GM18517 (cell line): ENCODE results near the gene KCTD2.

Experiments
- ATAC-seq: cut with Tn5 transposase; IDR thresholded peaks from one replicate; pipeline ENCODE4 v1.9.1; 2021; ENCODE audit warnings: mild to moderate bottlenecking, moderate library complexity; ENCODE audit not compliant: unreplicated experiment

KCTD2 gene

DNA sequence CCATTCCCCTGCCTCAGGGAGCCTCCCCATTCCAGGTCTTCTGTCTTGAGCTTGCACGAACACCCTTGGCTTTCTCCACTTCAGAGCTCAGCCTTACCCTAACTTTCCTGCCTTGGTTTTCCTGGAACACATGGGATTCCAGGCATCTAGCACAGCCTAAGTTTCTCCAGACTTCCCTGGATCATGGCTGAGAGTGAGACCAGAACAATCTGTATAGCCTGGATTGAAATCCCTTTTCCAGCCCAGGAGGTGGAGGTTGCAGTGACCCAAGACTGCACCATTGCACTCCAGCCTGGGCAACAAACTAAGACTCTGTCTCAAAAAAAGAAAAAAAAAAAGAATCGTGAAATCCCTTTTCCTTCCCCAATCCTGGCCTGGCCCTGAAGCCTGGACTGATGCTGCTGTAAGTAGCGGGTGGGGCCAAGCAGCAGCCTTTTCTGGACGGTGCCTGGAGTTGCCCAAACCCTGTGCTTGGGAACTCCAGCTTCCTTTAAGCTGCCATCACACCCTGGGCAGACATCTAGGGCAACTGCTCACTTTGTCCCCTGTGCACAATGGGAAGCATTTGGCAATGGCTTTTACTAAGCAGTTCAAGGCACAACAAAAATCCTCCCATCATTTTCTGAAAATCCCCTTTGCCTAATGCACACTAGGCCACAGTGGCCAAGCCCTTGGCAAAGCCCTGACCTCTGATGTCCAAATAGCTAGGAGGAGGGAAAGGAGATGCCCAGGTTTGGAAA, 28.7 kb downstream of the KCTD2 start:
- ATAC-seq = no peak

DNA sequence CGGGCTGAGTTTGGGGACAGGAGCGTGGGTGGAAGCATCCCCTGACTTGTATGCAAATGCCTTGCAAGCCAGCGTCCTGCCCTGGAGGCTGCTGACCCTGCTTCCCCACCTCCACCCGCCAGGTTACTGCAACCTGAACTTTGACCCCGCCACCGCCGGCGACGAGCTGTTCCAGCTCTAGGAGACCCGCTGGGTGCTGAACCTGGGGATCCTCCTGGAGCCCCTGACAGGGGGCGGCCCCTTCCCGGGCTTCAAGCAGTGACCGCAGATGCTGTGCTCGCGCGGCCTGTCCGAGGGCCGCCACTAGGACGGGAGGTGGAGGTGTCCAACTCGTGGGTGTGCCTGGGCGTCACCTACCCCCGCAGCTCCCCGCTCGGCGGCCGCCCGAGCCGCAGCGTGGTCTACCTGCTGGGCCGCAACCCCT, 30.1 kb downstream of the KCTD2 start:
- no peak for ATAC-seq

DNA sequence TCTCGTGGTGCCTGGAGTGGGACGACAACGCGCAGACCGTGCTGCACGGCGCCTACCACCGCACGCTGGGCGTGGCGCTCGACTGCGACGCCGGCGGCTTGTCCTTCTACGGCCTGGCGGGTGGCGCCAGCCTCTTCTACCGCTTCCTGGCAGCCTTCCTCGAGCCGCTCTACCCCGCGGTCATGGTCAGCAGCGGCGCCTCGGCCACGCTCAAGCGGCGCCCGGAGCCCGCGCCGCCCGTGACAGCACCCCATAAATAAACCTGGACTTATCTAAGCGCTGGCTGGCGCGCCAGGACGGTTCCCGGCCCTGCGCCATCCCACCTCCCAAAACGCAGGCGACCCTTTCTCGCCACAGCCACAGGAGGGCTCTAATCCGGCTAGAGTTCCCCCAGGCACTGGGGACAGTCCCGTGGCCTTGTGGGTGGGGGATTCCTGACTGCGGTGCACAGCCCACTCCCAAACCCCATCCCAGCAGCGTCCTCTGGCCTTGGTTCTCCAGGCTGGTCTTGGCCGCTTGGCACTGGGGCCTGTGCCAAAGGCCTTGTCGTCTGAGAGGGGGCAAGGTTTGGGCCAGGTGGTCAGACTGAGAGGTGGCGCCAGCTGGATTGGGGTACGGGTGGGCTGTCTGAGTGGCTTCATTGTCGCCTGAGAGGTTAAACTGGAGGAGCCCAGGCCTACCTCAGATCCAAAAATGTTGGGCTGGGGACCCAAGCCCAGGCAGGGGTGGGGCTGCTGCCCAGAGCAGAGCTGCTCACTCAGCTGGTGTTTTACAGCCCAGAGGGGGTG, 30.7 kb downstream of the KCTD2 start:
- peak; percentile 43 for ATAC-seq

DNA sequence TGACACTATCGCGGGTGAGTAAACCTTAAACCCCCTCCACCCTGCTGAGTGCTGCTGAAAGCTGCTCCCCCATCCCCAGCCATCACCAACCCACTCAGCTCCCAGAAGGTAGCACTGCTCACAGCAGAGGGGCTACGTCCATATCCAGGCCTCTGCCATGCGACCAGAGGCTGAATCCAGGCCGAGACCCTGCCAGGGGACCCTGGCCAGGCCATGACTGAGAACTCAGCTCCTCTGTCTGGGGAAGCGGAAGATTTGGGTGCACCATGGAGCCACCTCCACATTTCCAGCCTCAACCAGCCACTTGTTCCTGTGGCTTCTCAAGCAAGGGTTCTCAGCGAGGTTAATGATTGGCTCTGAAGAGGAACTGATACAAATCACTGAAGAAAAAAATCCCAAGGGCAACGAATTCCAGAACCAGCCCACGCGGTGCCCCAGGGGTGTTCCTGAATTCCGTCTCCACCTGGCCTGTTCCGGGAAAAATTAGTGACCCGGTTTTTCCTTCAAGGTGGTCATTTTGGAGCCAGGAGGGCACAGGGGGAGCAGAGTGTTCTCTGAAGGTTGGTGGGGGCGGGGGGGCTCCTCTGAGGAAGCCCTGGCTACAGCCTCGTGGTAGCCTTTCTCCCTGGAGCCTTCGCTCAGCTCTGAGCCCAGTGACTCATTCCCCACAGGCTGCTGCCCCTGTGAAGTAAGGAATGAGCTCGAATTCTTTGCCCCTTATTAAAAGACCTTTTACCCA, 31.4 kb downstream of the KCTD2 start:
- ATAC-seq = peak; percentile 47

DNA sequence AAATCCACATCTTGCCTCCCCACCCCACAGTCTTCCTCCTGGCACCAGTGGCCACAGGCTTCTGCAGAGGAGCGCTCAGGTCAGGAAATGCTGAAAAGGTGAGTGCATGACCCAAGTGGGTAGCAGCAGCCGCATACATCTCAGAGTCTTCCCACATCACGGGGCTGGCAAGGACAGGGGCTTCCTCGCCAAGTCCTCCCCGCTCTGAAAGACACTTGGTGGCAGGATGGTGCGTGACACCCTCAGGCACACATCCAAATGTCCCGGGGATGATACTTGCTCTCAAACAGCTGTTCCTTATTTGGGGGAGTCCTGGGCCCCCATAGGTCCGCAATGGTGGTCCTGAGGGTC, 32.0 kb downstream of the KCTD2 start:
- ATAC-seq = no peak

DNA sequence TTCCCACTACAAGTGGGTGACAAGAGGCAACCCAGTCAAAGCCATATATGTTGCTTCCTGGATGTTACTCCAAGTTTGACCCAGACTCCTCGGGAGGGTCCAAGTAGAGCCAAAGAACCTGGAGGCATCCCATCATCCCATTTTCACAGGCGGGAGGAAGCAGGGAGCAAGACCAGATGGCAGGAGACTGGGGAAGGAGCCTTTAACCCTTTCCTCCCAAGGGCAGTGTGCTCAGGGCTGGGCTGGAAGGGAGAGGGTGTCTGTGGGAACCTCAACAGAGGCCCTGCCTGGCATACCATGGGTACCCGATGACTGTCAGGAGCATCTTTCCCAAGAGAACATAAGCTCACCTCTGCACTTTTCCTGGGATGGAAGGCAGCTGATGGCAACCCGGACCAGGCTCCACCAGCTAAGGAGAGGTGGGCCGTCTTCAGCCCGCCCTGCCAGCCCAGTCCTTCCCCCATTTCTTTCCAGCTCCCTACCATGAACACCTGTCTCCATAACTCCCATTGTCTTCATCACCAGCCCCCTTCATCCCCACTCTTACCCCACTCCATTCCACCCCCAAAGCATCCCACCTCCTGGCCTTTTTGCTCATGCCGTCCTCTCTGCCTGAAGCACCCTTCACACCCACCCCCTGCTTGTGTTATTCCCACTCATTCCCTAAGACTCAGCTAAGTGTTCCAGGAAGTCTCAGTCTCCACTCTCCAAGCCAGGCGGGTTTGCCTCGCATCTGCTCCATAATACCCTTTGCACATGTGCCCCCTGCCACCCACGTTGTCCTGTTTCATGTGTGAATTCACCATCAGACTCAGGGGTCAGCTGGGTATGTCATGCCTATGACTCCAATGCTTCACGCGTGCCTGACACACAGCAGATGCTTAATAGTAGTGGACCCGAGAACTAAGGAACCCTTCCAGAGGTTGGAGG, 34.9 kb downstream of the KCTD2 start:
- no peak for ATAC-seq

DNA sequence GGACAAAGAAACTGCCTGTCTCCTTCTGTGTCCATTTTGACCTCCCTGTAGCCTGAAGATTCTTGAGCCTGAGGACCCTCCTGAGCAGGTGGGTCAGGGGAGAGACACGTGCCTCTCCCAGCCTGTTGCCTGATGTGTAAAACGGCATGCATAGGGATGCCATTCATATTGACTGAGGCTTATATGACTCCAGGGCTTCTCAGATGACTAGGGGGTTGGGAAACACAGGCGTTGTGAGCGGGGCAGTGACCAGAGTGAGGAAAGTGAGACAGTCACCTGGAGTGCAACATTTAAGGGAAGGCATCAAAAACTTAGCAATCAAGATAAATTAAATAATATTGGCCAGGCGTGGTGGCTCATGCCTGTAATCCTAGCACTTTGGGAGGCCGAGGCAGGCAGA, 35.7 kb downstream of the KCTD2 start:
- no peak for ATAC-seq

DNA sequence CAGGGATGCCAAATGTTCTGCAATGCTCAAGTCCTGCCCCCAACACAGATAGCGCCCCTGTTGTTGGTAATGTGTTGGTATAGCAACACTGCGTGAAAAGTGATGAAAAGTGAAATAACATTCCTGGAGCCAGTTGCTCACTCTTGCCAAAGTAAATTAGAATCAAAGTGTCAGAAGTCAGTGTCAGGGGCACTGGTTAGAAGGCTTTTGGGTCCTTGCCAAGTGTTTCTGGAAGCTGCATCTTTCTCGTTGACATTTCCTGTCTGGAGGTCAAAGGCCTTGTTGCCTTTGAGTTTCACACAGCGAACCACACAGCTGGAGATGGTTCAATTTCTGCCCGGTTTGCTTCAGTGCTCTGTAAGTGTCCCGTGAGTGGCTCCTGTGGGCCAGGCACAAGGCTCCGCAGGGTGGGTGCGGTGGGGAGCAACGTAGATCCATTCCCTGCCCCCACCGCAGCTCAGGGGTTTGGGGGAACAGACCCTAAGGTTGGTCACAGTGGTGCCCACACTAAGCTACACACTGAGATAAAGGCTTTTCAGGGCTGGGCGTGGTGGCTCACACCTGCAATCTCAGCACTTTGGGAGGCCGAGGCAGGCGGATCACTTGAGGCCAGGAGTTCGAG, 37.1 kb downstream of the KCTD2 start:
- no peak for ATAC-seq

DNA sequence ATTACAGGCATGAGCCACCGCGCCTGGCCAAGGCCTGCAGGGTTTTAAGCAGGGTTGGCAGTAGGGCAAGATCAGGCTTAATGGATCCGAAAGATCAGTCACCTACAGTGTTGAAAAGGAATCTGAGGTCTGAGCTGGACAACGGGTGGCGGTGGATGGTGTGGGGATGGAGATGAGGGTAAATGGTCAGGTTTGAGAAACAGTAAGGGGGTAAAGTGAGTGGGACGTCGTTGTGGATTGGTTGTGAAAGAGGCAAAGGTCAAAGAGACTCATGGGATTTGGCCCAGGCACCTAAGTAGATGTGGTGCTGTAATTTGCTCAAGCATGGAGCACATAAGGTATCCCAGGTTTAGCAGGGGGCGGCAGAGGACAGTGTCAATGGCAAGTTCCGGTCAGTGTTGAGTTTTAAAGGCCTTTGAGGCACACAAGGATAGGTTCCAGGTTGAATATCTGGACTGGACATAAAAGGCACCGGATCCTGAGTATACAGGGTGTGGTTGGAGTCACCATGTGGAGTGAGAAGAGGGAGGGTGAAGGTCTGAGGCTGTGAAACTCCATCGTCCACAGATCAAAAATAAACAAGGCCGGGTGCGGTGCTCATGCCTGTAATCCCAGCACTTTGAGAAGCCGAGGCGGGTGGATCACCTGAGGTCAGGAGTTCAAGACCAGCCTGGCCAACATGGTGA, 39.6 kb downstream of the KCTD2 start:
- no peak for ATAC-seq

DNA sequence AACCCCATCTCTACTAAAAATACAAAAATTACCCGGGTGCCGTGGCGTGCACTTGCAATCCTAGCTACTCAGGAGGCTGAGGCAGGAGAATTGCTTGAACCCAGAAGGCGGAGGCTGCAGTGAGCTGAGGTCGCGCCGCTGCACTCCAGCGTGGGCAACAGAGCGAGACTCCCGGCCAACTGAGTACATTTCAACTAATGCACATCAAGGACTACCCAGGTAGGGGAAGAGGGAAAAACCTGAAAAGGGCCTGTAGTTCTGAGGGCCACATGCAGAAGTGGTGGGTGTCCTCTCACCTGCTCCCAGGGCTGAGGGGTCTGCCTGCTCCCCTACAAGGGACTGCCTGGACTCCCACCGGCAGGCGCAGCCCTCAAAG, 40.1 kb downstream of the KCTD2 start:
- no peak for ATAC-seq

DNA sequence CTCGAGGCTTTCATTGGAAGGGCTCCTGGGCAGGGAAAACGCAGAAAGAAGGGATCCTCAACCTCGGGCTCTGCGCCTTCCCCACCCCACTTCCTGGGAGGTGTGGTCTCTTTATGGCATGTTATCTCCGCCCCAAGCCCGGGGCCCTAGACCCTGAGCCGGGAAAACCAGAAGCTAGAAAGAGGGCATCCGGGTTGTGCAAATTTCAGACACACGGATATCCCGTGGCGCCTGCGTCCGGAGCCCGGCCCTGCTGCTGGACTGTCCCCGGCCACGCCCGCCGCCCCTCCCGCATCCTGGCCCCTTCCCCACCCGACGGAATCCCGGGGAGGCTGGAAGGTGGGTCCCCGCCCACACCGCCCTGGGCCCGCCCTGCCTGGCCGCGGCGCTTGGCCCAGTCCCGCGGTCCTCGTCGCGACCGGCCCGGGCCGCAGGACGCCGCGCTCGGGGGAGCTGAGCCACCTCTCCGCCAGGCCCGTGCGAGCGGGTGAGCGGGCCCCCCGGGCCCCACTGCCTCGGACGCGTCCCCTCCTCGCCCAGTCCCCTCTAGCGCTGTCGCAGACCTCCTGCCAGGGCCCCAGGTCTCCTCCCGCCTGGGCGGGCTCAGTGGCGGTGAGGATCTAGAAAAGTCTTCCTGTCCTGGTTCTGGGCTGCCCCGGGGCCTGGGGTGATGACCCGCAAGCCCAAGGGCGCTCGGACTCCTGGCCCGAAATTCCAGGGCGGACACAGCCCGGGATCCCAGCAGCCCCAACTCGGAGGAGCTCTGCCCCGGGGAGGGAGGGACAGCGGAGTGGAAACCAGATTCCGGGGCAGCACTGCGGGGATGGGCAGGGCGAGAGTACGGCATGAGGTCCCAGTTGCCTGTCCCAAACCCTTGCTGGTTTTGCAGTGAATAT, 40.8 kb downstream of the KCTD2 start, which contains the start of gene SLC16A5:
TSS of gene SLC16A5 (plus strand) at position 397 of the 896 bp plus-strand sequence. CDS start 5,683 bp downstream, outside the sequence.
- ATAC-seq = no peak

DNA sequence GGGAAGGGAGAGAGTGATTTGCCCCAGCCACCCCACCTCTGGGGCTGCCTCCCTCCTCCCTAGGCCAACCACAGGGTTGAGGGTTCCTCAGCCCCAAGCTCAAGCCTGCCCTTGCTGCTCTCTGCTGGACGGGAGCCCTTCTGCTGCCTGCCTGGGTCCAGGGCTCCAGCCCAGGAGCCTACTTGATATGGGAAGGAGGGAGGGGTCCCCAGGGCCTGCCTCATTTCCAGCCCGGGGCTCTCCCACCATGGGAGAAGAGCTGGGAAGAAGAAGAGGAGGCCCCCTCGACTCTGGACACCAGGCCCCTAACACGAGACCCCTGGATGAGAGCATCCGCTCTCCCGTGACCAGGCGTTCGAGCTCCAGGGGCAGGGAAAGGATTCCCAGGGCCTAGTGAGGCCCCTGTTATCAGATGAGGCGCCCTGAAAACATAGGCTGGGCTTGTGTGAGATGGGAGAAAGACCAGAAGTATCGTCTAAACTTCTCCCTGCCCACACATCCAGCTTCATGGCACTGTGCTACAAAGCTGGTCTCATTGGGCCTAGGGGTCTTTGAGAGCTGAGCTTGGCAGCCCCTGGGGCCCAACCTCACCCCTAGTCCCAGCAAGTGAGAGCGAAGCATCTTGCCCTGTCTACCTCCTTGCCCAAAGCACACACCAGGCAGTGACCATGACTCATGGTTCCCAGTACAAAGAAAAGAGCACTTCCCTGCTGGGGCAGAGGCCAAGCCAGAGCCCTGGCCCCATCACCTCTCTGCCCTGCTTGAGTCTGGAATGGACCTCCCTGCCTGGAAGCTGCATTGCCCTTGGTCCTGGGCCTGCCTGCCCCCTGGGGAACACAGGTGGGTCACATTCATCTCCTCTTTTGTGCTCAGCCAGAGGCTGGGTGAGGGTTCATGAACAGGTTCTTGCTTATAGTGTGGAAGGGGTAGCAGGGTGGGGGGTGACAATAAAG, 41.7 kb downstream of the KCTD2 start:
- no peak for ATAC-seq

DNA sequence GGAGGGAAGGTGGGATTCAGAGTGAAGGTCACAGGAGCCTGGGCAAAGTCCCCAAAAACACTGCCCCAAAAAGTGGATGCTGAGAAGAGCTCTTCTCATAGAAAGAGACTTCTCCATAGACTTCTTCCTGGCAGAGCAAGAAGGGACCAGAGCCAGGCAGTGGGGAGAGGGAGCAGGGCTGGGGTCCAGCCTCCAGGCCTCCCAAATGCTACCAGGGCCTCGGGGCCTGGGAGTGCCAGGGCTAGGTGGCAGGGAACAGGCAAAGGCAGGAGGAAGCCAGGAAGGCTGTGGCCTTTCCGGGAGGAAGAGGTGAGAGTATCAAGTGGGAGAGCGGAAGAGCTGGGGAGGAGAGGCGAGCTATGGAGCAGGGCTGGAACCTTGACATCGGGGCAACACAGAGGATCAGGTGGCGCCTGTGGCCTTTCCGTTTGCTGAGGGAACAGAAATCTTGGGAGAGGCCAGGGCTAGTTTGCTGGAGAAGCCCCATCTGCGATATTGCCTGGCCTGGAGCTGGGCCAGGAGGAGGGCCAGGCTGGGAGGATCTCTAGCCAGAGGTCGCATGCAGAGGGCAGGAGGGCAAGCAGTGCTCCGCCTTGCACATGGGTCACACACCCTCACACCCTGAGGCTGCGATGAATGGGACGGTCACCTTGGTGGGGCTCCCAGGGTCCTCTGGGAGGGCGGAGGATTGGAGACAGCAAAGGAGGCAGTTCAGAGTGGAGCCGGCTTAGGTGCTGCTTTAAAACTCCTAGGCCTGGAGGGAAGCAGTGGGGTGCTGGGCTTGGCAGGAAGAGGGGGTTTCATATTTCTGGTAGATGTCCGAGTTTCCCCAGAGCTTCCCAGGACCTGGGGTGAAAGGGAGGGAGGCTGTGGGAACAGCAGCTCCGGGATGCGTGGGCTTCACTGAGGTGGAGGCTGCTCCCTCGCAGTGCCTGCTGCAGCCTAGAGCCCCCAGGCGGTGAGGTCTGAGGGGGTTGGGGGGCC, 44.1 kb downstream of the KCTD2 start:
- no peak for ATAC-seq

DNA sequence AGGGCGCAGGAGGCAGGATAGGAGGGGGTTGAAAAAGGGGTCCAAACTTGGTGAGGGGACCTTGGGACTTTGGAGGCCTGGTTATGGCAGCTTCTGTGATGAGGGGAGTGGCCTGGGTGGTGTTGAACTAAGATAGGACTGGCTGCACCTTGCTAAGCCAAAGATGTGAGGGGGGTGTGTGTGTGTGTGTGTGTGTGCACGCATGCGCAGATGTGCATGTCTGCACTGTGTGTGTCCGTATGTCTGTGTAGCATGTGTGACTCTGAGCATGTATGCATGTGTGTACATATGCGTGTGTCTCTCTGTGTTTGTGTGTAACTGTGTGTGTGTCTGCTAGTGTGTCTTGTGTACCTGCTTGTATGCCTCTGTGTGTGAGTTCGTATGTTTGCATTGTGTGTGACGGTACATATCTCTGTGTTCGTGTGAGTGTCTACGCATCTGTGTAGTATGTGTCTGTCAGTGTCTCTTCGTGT, 44.9 kb downstream of the KCTD2 start:
- no peak for ATAC-seq

DNA sequence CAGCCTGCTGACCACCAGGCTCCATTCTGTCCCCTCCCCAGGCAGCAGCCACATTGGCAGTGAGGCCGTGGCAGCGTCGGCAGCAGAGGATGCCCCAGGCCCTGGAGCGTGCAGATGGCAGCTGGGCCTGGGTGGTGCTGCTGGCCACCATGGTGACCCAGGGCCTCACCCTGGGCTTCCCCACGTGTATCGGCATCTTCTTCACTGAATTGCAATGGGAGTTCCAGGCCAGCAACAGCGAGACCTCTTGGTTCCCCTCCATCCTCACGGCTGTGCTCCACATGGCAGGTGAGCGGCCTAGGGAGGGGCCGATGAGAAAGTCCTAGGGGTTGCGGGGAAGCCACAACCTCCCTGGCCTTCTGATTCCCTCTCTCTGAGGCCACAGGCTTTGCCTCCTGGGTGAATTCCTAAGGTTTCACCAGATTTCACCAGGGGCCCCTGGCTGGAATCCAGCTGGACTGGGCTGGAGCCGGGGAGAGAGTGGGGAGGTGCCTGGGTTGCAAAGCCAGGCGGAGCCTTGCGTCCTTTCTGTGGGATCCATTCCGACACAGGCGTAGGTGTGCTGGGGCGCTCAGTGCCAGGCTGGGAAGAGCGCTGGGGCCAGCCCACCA, 46.6 kb downstream of the KCTD2 start:
- no peak for ATAC-seq
